Vagina (tissue), 2 donors: ENCODE results near the gene DNAH12.

Experiments used
- CTCF ChIP-seq, 3 experiments: fragments of 450-650 bp in 2 of 3; fragments of 200-600 bp in 1 of 3; sonication (generic) in 1 of 3; IDR thresholded peaks; one replicate each; pipeline ENCODE4 v1.5.1; 2017 to 2019; ENCODE audit warnings: antibody characterized with exemption in 3 of 3, mild to moderate bottlenecking in 2 of 3, moderate library complexity in 2 of 3
- POLR2AphosphoS5 ChIP-seq, 2 donors: sonication (generic); formaldehyde crosslinking; IDR thresholded peaks; one replicate each; pipeline ENCODE4 v1.9.0; 2017; ENCODE audit warnings: antibody characterized with exemption in 2 of 2, mild to moderate bottlenecking in 2 of 2, low read depth in 1 of 2; ENCODE audit not compliant: insufficient read depth in 1 of 2

GRCh38 chr3:57446318-57446841 lies 97.8 kb downstream of the DNAH12 start:
- TF ChIP-seq POLR2AphosphoS5 (IDR thresholded peaks at IDR 0.05; ENCODE audit: insufficient read depth in 1 of 2, low read depth in 1 of 2) (no peak), CTCF (IDR thresholded peaks at IDR 0.05) (no peak)
